Neural progenitor cell (in vitro differentiated cells): ENCODE results near the gene SLC2A13. TPM values are rescaled to one million over a fixed set of nuclear protein-coding genes. Genes with fewer than 3 reads are reported as not detected.

Experiments
- DNase-seq: peaks from one replicate; pipeline ENCODE4 v3.0.0-alpha.2; 2016; ENCODE audit warnings: low spot score
- H2AFZ ChIP-seq: fragments of 200-600 bp; sonication (generic); replicated peaks from 2 replicates; pipeline ENCODE4 v1.6.1; 2016; ENCODE audit warnings: antibody characterized with exemption
- H3F3A ChIP-seq: fragments of 200-600 bp; sonication (generic); 2 replicates; pipeline ENCODE4 v1.6.1; 2016; ENCODE audit warnings: antibody characterized with exemption, low read depth
- H3K27ac ChIP-seq: fragments of 200-600 bp; sonication (generic); 2 replicates; pipeline ENCODE4 v1.5.1; 2016; ENCODE audit warnings: mild to moderate bottlenecking
- H3K27me3 ChIP-seq: fragments of 200-600 bp; sonication (generic); 2 replicates; pipeline ENCODE4 v1.6.1; 2016; ENCODE audit warnings: mild to moderate bottlenecking, moderate library complexity
- H3K36me3 ChIP-seq: fragments of 200-600 bp; sonication (generic); 2 replicates; pipeline ENCODE4 v1.5.1; 2016
- H3K4me1 ChIP-seq: fragments of 200-600 bp; sonication (generic); 2 replicates; pipeline ENCODE4 v1.6.1; 2016; ENCODE audit warnings: mixed run types
- H3K4me2 ChIP-seq: fragments of 200-600 bp; sonication (generic); 2 replicates; pipeline ENCODE4 v1.6.1; 2016
- H3K4me3 ChIP-seq: fragments of 200-600 bp; sonication (generic); 2 replicates; pipeline ENCODE4 v1.5.1; 2016
- H3K79me2 ChIP-seq: fragments of 200-600 bp; sonication (generic); 2 replicates; pipeline ENCODE4 v1.6.1; 2016; ENCODE audit warnings: low read depth
- H3K9ac ChIP-seq: fragments of 200-600 bp; sonication (generic); 2 replicates; pipeline ENCODE4 v1.6.1; 2016
- H3K9me3 ChIP-seq: fragments of 200-600 bp; sonication (generic); 2 replicates; pipeline ENCODE4 v1.5.1; 2016; ENCODE audit warnings: low read depth
- H4K20me1 ChIP-seq: fragments of 200-600 bp; sonication (generic); 2 replicates; pipeline ENCODE4 v1.6.1; 2016; ENCODE audit warnings: low read depth
- H3K27ac Mint-ChIP-seq: 3 replicates; pipeline ENCODE4 v1.8.0; 2021; ENCODE audit warnings: mixed read lengths
- H3K27me3 Mint-ChIP-seq: 2 replicates; pipeline ENCODE4 v1.8.0; 2022; ENCODE audit warnings: low read depth, mild to moderate bottlenecking, inconsistent platforms, moderate library complexity, mixed read lengths; ENCODE audit not compliant: insufficient read depth
- H3K36me3 Mint-ChIP-seq: 3 replicates; pipeline ENCODE4 v1.8.0; 2021; ENCODE audit warnings: mixed read lengths
- H3K4me1 Mint-ChIP-seq: 3 replicates; pipeline ENCODE4 v1.8.0; 2021; ENCODE audit warnings: mixed read lengths
- H3K4me3 Mint-ChIP-seq: 3 replicates; pipeline ENCODE4 v1.8.0; 2021; ENCODE audit warnings: mild to moderate bottlenecking, moderate library complexity, mixed read lengths
- H3K9me3 Mint-ChIP-seq: 3 replicates; pipeline ENCODE4 v1.8.0; 2020; ENCODE audit warnings: mixed read lengths
- CTCF ChIP-seq: fragments of 200-600 bp; sonication (generic); IDR thresholded peaks from 2 replicates; pipeline ENCODE4 v1.5.1; 2017; ENCODE audit warnings: antibody characterized with exemption, mild to moderate bottlenecking
- EZH2 ChIP-seq: fragments of 200-600 bp; sonication (generic); IDR thresholded peaks from 2 replicates; pipeline ENCODE4 v1.6.1; 2017; ENCODE audit warnings: antibody characterized with exemption, mild to moderate bottlenecking, moderate library complexity
- EZH2phosphoT487 ChIP-seq: fragments of 200-600 bp; sonication (generic); IDR thresholded peaks from 2 replicates; pipeline ENCODE4 v1.6.1; 2017; ENCODE audit warnings: antibody characterized with exemption
- total RNA-seq: library from RNA; depleted of rRNA; stranded (reverse); fragments of >200 nt; gene quantifications from 2 replicates; pipeline ENCODE4 v1.2.3, GENCODE V29; 2015; ENCODE audit warnings: low replicate concordance

SLC2A13 gene
- total RNA-seq, 1 donor from 2014 or later, result 11.1 TPM

- H3K4me3 Mint-ChIP-seq, result no peak overlapping the region
- no peak overlapping the region for H3K4me3 ChIP-seq
Observed at GRCh38 chr12:40107803-40108620, 2.1 kb upstream of the SLC2A13 start.

DNA sequence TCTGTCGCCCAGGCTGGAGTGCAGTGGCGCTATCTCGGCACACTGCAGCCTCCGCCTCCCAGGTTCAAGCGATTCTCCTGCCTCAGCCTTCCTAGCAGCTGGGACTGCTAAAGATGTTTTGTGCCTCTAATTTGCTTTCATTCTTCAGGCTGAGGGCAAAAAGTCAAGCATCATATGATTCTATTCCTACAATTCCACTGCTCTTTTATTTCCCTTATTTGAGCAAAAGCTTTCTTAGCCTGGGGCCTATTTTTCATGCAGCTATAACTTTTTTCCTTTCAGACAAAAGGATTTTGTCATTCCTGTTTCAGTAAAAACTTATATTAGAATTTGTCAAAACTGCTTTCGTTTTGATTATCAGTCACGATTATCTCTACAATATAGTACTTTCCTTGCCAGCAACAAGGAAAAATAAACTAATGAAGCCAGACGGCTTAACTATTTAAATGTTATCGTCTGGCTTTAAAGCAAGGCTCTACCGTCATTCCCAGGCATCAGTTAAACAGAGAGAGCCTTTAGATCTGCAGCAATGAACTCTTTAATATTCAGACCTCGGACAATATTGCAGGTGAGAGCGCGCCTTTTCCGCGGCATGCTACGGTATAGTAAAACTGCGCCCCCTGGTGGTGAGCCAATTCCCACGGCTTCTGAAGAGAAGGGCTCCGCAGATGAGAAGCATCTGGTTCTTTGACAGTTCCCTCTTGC, 1.4 kb upstream of the SLC2A13 start:
- Mint-ChIP-seq H3K36me3 (no peaks in the 10 kb centered on the region), H3K4me1 (peaks cover 28% of the 10 kb centered on the region), H3K27me3 (peaks cover 3% of the 10 kb centered on the region), H3K4me3 (peak overlapping the region; percentile 61), H3K9me3 (no peaks in the 10 kb centered on the region), H3K27ac (no peak overlapping the region)
- TF ChIP-seq EZH2phosphoT487 (no peak), CTCF (peak; percentile 92)
- Histone ChIP-seq H3K36me3 (no peaks in the 10 kb centered on the region), H3K27ac (no peak overlapping the region), H3K79me2 (no peaks in the 10 kb centered on the region), H3K27me3 (peaks cover 26% of the 10 kb centered on the region), H3K9me3 (no peaks in the 10 kb centered on the region), H3K9ac (no peak overlapping the region), H3K4me2 (no peak overlapping the region), H3K4me3 (no peak overlapping the region), H3F3A (peaks cover 13% of the 10 kb centered on the region), H4K20me1 (peaks cover 11% of the 10 kb centered on the region), H2AFZ (no peak overlapping the region), H3K4me1 (peaks cover 6% of the 10 kb centered on the region)
- DNase-seq, result peak; percentile 90

More at GRCh38 chr12:40107803-40108620, 2.1 kb upstream of the SLC2A13 start:
- TF ChIP-seq EZH2 (no peak), CTCF (no peak), EZH2phosphoT487 (no peak)
- Mint-ChIP-seq H3K4me1 (peaks cover 28% of the 10 kb centered on the region), H3K27me3 (peaks cover 3% of the 10 kb centered on the region), H3K27ac (no peak overlapping the region), H3K36me3 (no peaks in the 10 kb centered on the region), H3K9me3 (no peaks in the 10 kb centered on the region)
- Histone ChIP-seq H2AFZ (no peak overlapping the region), H3K27ac (no peak overlapping the region), H3K4me1 (peaks cover 6% of the 10 kb centered on the region), H3K36me3 (no peaks in the 10 kb centered on the region), H3K4me2 (no peak overlapping the region), H3K9me3 (no peaks in the 10 kb centered on the region), H3K79me2 (no peaks in the 10 kb centered on the region), H3K9ac (no peak overlapping the region), H4K20me1 (peaks cover 11% of the 10 kb centered on the region), H3K27me3 (peaks cover 26% of the 10 kb centered on the region), H3F3A (peaks cover 13% of the 10 kb centered on the region)
- no peak for DNase-seq

GRCh38 chr12:40106655-40107054, 774 bp upstream of the SLC2A13 start:
- DNase-seq, result no peak
- Histone ChIP-seq H3F3A (peaks cover 13% of the 10 kb centered on the region), H3K9ac (no peak overlapping the region), H3K4me2 (no peak overlapping the region), H3K4me1 (peaks cover 6% of the 10 kb centered on the region), H3K27me3 (peaks cover 26% of the 10 kb centered on the region), H3K27ac (no peak overlapping the region), H3K36me3 (no peaks in the 10 kb centered on the region), H4K20me1 (peaks cover 11% of the 10 kb centered on the region), H3K4me3 (no peak overlapping the region), H3K9me3 (no peaks in the 10 kb centered on the region), H2AFZ (no peak overlapping the region), H3K79me2 (no peaks in the 10 kb centered on the region)
- no peaks in the 10 kb centered on the region for H3K36me3 Mint-ChIP-seq
- H3K4me3 Mint-ChIP-seq, result peak overlapping the region; percentile 88
- H3K27me3 Mint-ChIP-seq, result peaks cover 3% of the 10 kb centered on the region
- peak overlapping the region; percentile 9 for H3K27ac Mint-ChIP-seq
- peaks cover 28% of the 10 kb centered on the region for H3K4me1 Mint-ChIP-seq
- no peaks in the 10 kb centered on the region for H3K9me3 Mint-ChIP-seq
- TF ChIP-seq EZH2phosphoT487 (no peak), CTCF (no peak), EZH2 (no peak)
